Measurements from ENCODE around the gene TWNK.

DNA sequence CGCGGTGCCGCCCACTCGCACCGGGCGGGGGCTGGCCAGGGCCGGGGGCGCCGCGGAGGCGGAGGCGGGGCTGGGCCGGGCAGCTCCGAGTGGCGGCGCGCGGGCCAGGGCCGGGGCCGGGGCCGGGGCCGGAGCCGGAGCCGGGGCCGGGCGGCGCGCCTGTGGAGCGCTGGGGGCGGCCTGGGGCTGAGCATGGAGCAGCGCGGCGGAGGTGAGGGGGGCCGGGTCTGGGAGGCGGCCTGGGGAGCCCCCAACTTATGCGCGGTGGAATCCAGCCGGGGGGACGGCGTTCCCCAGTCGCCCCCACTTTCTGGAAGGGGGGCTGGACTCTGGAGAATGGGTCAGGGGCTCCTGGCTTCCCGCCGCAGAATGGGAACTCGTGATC, 12.4 kb downstream of the TWNK start, which contains the start of gene LZTS2:
- TF ChIP-seq ZSCAN20 (CRISPR knock-in tag; IDR thresholded peaks at IDR 0.05) (no peak), POLR2A (IDR thresholded peaks at IDR 0.05; ENCODE audit: low read length) (no peak), JUNB (IDR thresholded peaks at IDR 0.05) (no peak), CBX8 (IDR thresholded peaks at IDR 0.05) (no peak)
- TF ChIP-seq, protein P1, sequence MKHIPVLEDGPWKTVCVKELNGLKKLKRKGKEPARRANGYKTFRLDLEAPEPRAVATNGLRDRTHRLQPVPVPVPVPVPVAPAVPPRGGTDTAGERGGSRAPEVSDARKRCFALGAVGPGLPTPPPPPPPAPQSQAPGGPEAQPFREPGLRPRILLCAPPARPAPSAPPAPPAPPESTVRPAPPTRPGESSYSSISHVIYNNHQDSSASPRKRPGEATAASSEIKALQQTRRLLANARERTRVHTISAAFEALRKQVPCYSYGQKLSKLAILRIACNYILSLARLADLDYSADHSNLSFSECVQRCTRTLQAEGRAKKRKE (CRISPR knock-in tag; IDR thresholded peaks at IDR 0.05; ENCODE audit: low read depth), result no peak
- TF ChIP-seq, protein P2, sequence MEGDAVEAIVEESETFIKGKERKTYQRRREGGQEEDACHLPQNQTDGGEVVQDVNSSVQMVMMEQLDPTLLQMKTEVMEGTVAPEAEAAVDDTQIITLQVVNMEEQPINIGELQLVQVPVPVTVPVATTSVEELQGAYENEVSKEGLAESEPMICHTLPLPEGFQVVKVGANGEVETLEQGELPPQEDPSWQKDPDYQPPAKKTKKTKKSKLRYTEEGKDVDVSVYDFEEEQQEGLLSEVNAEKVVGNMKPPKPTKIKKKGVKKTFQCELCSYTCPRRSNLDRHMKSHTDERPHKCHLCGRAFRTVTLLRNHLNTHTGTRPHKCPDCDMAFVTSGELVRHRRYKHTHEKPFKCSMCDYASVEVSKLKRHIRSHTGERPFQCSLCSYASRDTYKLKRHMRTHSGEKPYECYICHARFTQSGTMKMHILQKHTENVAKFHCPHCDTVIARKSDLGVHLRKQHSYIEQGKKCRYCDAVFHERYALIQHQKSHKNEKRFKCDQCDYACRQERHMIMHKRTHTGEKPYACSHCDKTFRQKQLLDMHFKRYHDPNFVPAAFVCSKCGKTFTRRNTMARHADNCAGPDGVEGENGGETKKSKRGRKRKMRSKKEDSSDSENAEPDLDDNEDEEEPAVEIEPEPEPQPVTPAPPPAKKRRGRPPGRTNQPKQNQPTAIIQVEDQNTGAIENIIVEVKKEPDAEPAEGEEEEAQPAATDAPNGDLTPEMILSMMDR (IDR thresholded peaks at IDR 0.05), result no peak
- TF ChIP-seq, protein P3, sequence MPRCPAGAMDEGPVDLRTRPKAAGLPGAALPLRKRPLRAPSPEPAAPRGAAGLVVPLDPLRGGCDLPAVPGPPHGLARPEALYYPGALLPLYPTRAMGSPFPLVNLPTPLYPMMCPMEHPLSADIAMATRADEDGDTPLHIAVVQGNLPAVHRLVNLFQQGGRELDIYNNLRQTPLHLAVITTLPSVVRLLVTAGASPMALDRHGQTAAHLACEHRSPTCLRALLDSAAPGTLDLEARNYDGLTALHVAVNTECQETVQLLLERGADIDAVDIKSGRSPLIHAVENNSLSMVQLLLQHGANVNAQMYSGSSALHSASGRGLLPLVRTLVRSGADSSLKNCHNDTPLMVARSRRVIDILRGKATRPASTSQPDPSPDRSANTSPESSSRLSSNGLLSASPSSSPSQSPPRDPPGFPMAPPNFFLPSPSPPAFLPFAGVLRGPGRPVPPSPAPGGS (IDR thresholded peaks at IDR 0.05), result no peak

All from A549 (cell line).